Measurements from ENCODE around the gene CCDC86.
A peak's percentile ranks its signal among the peaks of the same experiment; 100 is the strongest.

CCDC86 gene

DNA sequence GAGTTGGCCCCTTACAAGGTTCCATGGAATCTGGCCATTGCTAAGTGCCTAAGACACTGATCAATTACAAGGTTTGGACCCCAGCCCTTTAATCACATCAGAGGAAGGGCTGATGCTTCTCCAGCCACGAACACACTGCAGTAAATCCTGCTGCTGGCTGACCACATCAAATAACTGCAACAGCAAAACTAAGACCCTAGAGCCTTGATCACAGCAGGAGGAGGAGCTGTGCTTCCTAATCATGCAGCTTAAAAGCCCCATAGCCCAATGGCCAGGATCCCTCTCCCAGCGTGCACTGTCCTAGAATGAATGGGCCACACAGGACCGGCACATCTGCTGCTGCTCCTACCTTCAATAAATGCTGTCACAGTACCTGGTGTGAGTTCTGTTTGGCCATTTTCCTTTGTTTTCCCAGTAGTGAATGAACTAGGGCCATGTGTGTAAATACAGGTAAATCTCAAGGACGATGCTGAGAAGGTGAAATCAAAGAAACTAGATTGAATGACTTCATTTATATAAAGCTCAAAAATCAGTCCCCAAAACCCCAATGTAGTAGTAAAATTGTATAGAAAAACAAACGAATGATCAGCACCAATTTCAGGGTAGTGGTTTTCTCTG, 38.2 kb downstream of the CCDC86 start:
- TF ChIP-seq ZNF8 (CRISPR knock-in tag; IDR thresholded peaks at IDR 0.05) (no peak), ZFP3 (CRISPR knock-in tag; IDR thresholded peaks at IDR 0.05) (no peak)
- ATAC-seq = no peak

- TF ChIP-seq ZNF565 (CRISPR knock-in tag; conservative IDR thresholded peaks at IDR 0.05; ENCODE audit: low read depth) = no peak
- no peak for TF ChIP-seq BACH2 (CRISPR knock-in tag; IDR thresholded peaks at IDR 0.05; ENCODE audit: borderline replicate concordance)
- no peak for TF ChIP-seq ISL1 (CRISPR knock-in tag; IDR thresholded peaks at IDR 0.05)
- TF ChIP-seq PPARA (CRISPR knock-in tag; IDR thresholded peaks at IDR 0.05; ENCODE audit: borderline replicate concordance) = no peak
- TF ChIP-seq ESRRG (CRISPR knock-in tag; IDR thresholded peaks at IDR 0.05) = no peak
- no peak for TF ChIP-seq TOX (CRISPR knock-in tag; IDR thresholded peaks at IDR 0.05; ENCODE audit: borderline replicate concordance)
- no peak for TF ChIP-seq CREB5 (CRISPR knock-in tag; IDR thresholded peaks at IDR 0.05; ENCODE audit: low read depth)
- no peak for TF ChIP-seq ARNTL (CRISPR knock-in tag; IDR thresholded peaks at IDR 0.05; ENCODE audit: borderline replicate concordance, low read depth)
- TF ChIP-seq, protein P1, sequence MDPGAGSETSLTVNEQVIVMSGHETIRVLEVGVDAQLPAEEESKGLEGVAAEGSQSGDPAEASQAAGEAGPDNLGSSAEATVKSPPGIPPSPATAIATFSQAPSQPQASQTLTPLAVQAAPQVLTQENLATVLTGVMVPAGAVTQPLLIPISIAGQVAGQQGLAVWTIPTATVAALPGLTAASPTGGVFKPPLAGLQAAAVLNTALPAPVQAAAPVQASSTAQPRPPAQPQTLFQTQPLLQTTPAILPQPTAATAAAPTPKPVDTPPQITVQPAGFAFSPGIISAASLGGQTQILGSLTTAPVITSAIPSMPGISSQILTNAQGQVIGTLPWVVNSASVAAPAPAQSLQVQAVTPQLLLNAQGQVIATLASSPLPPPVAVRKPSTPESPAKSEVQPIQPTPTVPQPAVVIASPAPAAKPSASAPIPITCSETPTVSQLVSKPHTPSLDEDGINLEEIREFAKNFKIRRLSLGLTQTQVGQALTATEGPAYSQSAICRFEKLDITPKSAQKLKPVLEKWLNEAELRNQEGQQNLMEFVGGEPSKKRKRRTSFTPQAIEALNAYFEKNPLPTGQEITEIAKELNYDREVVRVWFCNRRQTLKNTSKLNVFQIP (CRISPR knock-in tag; IDR thresholded peaks at IDR 0.05; ENCODE audit: borderline replicate concordance, low read depth) = no peak
- no peak for TF ChIP-seq ZNF70 (CRISPR knock-in tag; IDR thresholded peaks at IDR 0.05)
- no peak for TF ChIP-seq OSR1 (CRISPR knock-in tag; IDR thresholded peaks at IDR 0.05)
- no peak for TF ChIP-seq TCF4 (CRISPR knock-in tag; IDR thresholded peaks at IDR 0.05; ENCODE audit: borderline replicate concordance)
- no peak for ATAC-seq
Observed at GRCh38 chr11:60880643-60881282, 38.9 kb downstream of the CCDC86 start.

- peak; percentile 94 for ATAC-seq
Observed at GRCh38 chr11:60887556-60887955, 45.6 kb downstream of the CCDC86 start.

GRCh38 chr11:60889869-60890311, 48.0 kb downstream of the CCDC86 start:
- TF ChIP-seq GLIS3 (CRISPR knock-in tag; IDR thresholded peaks at IDR 0.05) (no peak), PPARA (CRISPR knock-in tag; IDR thresholded peaks at IDR 0.05; ENCODE audit: borderline replicate concordance) (no peak), ISL1 (CRISPR knock-in tag; IDR thresholded peaks at IDR 0.05) (no peak), ZFP30 (CRISPR knock-in tag; IDR thresholded peaks at IDR 0.05) (no peak), ZFP3 (CRISPR knock-in tag; IDR thresholded peaks at IDR 0.05) (no peak), RARB (CRISPR knock-in tag; IDR thresholded peaks at IDR 0.05) (no peak)
- ATAC-seq = no peak; the same call in 2 of the 3 replicates

More at GRCh38 chr11:60887556-60887955, 45.6 kb downstream of the CCDC86 start:
- TF ChIP-seq ARNTL (CRISPR knock-in tag; IDR thresholded peaks at IDR 0.05; ENCODE audit: borderline replicate concordance, low read depth) (no peak), SNAI2 (CRISPR knock-in tag; IDR thresholded peaks at IDR 0.05) (no peak), TOX (CRISPR knock-in tag; IDR thresholded peaks at IDR 0.05; ENCODE audit: borderline replicate concordance) (no peak)
- TF ChIP-seq, protein P2, sequence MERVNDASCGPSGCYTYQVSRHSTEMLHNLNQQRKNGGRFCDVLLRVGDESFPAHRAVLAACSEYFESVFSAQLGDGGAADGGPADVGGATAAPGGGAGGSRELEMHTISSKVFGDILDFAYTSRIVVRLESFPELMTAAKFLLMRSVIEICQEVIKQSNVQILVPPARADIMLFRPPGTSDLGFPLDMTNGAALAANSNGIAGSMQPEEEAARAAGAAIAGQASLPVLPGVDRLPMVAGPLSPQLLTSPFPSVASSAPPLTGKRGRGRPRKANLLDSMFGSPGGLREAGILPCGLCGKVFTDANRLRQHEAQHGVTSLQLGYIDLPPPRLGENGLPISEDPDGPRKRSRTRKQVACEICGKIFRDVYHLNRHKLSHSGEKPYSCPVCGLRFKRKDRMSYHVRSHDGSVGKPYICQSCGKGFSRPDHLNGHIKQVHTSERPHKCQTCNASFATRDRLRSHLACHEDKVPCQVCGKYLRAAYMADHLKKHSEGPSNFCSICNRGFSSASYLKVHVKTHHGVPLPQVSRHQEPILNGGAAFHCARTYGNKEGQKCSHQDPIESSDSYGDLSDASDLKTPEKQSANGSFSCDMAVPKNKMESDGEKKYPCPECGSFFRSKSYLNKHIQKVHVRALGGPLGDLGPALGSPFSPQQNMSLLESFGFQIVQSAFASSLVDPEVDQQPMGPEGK (CRISPR knock-in tag; IDR thresholded peaks at IDR 0.05; ENCODE audit: borderline replicate concordance) = no peak

DNA sequence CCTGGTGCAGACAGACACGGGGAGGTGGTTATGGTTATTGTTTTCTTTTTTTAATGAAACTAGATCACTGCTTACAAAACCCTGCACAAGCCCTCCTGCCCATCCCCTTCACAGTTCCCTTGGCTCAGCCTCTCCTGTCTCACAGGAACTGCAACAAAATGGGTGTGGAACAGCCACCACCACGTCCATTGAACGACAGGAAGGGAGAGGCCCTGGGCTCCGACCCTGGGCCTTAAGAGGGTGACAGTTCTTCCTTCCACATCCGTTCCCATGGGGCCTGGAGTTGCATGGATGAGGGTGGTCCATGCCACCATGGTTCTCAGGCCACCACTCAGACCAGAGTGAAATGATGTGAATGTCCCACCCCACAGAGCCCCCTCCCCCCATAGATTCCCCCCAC, 48.8 kb downstream of the CCDC86 start:
- ATAC-seq = no peak
- no peak for TF ChIP-seq ZFP3 (CRISPR knock-in tag; IDR thresholded peaks at IDR 0.05)
- TF ChIP-seq ESRRG (CRISPR knock-in tag; IDR thresholded peaks at IDR 0.05) = no peak

DNA sequence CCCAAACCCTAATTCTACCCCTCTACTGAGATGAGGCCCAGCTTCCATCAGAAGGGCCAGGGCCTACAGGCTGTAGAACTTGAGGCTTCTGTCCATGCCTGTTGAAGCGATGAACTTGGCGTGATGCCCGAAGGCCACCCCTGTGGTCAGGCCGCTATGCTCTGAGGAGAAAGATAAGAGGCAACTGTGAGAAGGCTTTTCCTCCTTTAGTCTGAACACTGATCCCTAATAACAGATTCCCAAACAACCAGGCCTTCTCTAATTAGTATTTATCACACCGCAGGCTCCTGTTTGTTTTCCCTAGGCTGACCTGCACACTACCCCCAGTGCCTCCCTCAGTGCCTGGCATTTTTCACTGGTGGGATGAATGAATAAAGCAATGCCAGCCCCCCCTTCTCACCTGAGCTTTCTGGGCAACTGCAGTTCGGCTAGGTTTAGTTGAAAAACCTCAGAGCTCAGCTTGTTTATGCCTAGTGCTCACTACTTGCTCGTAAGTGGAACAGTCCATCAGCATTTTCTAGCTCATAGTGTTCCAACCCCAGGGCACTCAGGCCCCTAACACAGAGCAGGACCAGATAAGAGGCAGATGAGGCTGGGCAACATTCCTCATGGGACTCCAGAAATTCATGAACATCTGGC, 49.3 kb downstream of the CCDC86 start:
- no peak for ATAC-seq
- TF ChIP-seq CSRNP3 (CRISPR knock-in tag; IDR thresholded peaks at IDR 0.05) (no peak), ESRRG (CRISPR knock-in tag; IDR thresholded peaks at IDR 0.05) (no peak), ZNF70 (CRISPR knock-in tag; IDR thresholded peaks at IDR 0.05) (no peak), CSDC2 (CRISPR knock-in tag; IDR thresholded peaks at IDR 0.05) (no peak), TOX (CRISPR knock-in tag; IDR thresholded peaks at IDR 0.05; ENCODE audit: borderline replicate concordance) (no peak)
- TF ChIP-seq, protein P2 (CRISPR knock-in tag; IDR thresholded peaks at IDR 0.05; ENCODE audit: borderline replicate concordance) = no peak
- TF ChIP-seq, protein P1 (CRISPR knock-in tag; IDR thresholded peaks at IDR 0.05; ENCODE audit: borderline replicate concordance, low read depth) = no peak
